Pons (tissue), 1 donor: ENCODE results near the gene RGS1.
A peak's percentile ranks its signal among the peaks of the same experiment; 100 is the strongest.

Experiments used
- DNase-seq: peaks from one replicate; pipeline ENCODE4 v3.0.0-alpha.2; 2016; ENCODE audit warnings: low spot score

Gene RGS1

GRCh38 chr1:192553741-192554140, 21.8 kb upstream of the RGS1 start:
- DNase-seq: no peak

DNA sequence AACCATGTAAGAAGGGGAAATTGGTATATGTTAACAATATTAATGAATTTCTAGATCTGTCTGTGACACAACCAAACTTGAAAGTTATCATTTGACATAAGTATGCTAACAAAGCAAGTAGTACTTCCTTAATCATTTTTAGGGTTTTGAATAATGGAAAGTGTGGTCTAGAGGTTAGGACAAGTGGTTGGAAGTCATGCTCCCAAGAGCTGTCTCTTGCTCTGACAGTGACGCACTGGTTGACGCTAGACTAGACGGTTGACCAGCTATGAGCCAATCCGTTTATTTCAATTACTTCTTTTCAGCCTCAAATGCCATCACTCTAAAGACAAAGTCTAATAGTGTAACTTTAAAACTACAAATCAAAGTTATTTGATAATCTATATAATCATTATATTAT, 20.7 kb upstream of the RGS1 start:
- DNase-seq: no peak

GRCh38 chr1:192555399-192555798, 20.2 kb upstream of the RGS1 start:
- no peak for DNase-seq

DNA sequence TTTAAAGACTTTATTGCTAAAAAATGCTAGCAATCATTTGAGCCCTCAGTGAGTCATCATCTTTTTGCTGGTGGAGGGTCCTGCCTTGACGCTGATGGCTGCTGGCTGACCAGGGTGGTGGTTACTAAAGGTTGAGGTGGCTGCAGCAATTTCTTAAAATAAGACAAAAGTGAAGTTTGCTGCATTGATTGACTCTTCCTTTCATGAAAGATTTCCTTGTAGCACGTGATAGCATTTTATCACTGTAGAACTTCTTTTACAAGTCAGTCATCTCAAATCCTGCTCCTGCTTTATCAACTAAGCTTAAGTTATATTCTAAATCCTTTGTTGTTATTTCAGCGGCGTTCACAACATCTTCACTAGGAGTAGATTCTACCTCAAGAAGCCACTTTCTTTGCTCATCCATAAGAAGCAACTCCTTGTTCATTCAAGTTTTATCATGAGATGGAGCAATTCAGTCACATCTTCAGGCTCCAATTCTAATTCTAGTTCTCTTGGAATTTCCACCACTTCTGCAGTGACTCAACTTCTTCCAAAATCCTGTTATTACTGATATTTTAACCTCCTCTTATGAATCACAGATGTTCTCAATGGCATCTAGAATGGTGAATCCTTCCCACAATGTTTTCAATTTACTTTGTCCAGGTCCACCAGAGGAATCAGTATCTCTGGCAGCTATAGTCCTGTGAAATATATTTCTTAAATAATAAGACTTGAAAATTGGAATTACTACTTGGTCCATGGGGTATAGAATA, 17.6 kb upstream of the RGS1 start:
- DNase-seq: no peak

GRCh38 chr1:192559115-192560006, 16.2 kb upstream of the RGS1 start:
- DNase-seq: no peak

- no peak for DNase-seq
Measured at GRCh38 chr1:192561301-192561700, 14.3 kb upstream of the RGS1 start.

DNA sequence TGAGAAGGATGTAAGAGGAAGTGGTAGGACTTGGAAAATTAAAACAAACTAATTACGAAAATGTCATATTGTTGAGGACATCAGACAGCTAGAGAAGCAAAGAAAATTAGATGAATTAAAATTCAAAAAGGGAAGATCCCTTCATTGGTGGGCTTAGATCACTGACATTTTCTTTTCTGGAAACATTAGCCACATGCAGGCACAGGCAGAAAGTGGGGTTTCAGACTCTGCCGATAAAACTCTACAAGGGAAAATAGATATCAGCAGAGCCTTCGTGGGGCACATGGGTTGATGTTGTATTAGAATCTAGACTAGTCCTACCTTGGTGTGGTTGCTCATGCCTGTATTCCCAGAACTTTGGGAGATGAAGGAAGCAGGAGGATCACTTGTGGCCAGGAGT, 12.4 kb upstream of the RGS1 start:
- DNase-seq: no peak

- no peak for DNase-seq
Measured at GRCh38 chr1:192564099-192564498, 11.5 kb upstream of the RGS1 start.

GRCh38 chr1:192565946-192566345, 9.6 kb upstream of the RGS1 start:
- no peak for DNase-seq

GRCh38 chr1:192566657-192567056, 8.9 kb upstream of the RGS1 start:
- no peak for DNase-seq

DNA sequence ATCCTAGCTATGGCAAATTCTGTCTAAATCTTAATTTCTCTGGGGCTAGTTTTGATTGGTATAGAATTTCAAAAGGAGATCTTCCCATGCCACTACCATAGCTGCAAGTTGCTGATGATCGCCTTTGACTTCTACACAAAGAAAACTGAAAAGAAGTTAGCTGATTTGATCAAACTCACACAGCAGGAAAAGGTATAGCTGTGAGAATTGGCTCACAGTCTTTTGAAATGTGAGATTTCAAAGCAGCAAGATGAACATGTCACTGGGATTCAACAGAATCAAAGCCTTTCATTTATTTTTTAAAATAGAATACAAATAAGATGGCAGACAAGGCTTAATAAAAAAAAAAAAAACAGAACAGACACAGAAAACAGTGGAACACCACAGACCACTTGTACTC, 7.5 kb upstream of the RGS1 start:
- no peak for DNase-seq

- no peak for DNase-seq
Measured at GRCh38 chr1:192571668-192572067, 3.9 kb upstream of the RGS1 start.

DNA sequence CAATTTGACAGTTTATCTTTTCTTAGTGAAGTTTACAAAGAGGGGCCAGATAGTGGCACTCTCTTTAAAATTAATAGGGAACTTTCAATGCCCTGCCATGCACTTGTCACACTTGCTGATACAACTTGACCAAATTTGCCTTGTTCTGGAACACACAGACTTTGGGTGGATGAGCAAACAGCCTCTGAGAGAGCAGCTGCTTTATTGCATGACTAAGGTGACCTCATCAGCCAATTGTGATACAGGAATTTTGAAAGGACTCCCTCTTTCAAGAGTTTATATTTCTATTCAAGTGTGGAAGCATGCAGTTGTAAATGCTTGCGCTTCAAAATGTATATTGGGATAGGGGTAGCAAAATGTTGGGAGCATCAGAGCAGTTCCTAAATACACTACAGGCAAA, 2.1 kb upstream of the RGS1 start:
- no peak for DNase-seq

GRCh38 chr1:192574073-192574472, 1.5 kb upstream of the RGS1 start:
- DNase-seq: no peak

- DNase-seq: no peak
Measured at GRCh38 chr1:192576190-192577144, 894 bp downstream of the RGS1 start.

GRCh38 chr1:192577145-192578140, 1.9 kb downstream of the RGS1 start:
- no peak for DNase-seq

GRCh38 chr1:192578144-192578909, 2.8 kb downstream of the RGS1 start:
- no peak for DNase-seq

DNA sequence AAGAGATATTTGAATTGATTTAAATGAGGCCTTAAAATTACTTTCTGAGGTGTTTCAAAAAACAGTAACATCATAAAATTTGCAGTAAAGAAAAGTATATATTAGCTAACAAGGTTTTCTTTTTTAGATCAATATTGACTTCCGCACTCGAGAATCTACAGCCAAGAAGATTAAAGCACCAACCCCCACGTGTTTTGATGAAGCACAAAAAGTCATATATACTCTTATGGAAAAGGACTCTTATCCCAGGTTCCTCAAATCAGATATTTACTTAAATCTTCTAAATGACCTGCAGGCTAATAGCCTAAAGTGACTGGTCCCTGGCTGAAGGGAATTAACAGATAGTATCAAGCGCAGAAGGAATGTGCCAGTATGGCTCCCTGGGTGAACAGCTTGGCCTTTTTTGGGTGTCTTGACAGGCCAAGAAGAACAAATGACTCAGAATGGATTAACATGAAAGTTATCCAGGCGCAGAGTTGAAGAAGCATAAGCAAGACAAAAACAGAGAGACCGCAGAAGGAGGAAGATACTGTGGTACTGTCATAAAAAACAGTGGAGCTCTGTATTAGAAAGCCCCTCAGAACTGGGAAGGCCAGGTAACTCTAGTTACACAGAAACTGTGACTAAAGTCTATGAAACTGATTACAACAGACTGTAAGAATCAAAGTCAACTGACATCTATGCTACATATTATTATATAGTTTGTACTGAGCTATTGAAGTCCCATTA, 3.6 kb downstream of the RGS1 start:
- DNase-seq: peak; percentile 31

- DNase-seq: peak; percentile 79
Measured at GRCh38 chr1:192580351-192580962, 4.9 kb downstream of the RGS1 start.
